UCSD-AML1 (cell line): ENCODE data around the gene CDKN1A.
"Not testable (repeated sequence)": the region's sequence is repeated elsewhere in the genome, so short reads cannot be mapped to it uniquely, and the experiment has no call there.

Experiments
- DNase-seq: peaks from one replicate; lab custom pipeline; 2025; ENCODE audit not compliant: unreplicated experiment; lab: John Stamatoyannopoulos, UW

Gene CDKN1A

DNA sequence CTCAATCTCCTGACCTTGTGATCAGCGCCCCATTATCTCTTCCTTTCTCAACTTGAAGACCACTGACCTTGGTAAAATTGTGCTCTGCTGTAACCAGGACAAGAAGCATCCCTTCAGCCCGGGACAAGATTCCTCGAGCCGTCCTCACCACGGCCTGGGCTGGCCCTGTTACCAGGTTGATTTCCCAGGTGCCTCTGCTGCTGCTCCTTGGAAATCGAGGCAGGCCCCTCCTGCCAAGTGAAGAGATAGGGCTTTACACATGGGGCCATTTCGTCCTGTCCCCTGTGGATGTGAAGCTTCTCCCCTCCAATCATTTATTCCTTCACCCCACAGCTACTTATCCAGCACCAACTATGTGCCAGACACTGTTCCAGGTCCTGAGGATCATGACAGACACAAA, 40.6 kb downstream of the CDKN1A start:
- no peak for DNase-seq

DNA sequence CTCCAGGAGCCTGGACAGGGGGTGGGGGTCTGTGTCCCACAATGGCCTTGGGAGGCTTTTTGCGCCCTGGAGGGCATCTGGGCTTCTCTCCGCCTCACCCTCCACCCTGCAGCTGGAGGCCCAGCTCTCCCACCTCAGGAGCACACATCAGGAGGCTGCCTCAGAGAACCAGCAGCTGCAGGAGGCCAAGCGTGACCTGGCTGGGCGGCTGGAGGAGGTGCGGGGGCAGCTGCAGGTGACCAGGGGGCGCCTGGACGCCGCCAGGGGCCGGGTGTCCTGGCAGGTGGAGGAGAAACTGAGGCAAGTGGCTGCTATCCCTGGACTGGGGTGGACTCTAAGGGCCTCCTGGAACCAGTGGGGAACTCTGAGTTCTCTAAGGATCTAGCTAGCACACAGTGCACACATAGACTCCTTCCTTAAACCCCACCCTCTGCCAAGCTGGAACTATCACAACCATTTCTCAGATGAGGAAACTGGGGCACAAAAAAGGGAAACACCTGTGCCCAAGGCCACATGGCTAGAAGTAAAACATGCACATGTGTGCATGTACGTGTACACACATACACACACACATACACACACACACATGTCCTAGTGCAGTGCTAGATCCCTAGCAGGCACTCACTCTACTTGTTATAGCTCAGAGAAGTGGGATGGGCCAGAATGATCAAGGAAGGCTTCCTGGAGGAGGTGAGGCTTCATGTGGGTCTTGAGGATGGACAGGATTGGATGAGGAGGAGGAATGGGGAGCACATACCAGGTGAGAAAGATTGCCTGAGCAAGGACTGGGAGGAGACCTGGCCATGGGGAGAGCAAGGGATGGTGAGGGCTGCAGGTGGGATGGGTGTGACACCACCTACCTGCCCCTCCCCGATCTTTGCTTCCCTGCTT, 42.0 kb downstream of the CDKN1A start:
- no peak for DNase-seq

DNA sequence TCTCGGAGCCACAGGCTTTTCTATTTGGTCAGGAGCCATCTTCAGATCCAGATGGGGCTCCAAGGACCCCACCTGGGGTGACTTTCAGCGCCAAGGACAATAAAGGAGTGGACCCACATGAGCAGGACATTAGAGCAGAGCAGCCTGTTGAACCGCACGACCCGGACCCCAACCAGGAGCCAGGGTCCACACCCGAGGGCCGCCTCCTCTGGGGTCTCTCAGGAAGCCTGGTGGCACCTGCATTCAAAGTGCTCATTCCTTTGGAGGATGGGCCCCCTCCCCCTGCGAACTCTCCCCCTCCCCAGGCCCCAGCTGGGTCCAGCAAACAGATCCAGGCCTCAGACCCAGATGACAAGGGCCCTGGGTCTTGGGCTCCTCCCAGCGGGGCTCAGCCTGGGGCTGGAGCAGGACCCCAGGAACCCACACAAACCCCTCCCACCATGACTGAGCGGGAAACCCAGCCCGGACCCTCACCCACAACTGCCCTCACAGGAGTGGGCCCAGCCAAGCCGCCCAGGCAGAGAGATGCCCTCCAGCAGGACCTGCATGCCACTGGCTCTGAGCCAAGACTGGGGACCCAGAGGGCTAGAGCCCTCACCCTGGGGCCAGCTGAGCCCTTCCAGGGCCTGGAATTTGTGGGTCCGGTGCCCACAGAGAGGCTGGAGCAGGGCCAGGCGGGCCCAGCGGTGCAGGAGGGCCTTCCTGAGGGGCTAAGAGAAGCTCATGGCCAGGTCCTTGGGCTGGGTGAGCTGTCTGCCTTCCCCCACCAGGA, 43.0 kb downstream of the CDKN1A start:
- no peak for DNase-seq

DNA sequence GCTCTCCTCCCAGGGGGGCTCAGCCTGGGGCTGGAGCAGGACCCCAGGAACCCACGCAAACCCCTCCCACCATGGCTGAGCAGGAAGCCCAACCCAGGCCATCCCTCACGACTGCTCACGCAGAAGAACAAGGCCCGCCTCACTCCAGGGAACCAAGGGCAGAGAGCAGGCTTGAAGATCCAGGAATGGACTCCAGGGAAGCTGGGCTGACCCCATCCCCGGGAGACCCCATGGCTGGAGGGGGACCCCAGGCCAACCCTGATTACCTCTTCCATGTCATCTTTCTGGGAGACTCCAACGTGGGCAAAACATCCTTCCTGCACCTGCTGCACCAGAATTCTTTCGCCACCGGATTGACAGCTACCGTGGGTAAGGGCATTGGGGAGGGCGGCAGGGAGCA, 43.9 kb downstream of the CDKN1A start:
- no peak for DNase-seq

DNA sequence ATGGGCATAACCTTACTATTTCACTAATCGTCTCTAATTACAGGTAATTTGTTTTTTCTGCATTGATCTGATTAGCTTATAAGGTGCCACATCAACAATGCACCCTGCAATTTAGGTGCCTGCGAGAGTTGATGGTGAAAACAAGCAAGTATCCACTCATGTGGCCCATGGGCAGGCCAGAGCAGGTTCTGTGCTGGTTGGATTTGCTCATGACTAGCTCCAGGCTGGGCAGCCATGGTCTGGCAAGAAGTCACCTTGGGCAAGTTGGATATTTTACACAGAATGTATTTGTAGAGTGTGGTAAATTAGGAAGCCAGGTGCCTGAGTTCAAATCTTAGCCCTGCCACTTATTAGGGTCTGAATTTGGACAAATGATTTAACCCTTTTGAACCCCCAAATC, 44.4 kb downstream of the CDKN1A start:
- no peak for DNase-seq

DNA sequence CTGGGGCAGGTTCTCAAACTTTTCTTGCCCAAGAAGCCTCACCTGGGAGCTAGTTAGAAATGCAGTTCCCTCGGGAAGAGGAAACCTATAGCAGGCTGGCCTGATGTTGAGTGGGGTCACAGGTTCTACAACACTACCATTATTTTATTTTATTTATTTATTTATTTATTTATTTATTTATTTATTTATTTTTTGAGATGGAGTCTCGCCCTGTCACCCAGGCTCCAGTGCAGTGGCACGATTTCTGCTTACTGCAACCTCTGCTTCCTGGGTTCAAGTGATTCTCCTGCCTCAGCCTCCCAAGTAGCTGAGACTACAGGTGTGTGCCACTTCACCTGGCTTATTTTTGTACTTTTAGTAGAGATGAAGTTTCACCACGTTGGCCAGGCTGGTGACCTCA, 45.5 kb downstream of the CDKN1A start:
- DNase-seq, result not testable (repeated sequence)

DNA sequence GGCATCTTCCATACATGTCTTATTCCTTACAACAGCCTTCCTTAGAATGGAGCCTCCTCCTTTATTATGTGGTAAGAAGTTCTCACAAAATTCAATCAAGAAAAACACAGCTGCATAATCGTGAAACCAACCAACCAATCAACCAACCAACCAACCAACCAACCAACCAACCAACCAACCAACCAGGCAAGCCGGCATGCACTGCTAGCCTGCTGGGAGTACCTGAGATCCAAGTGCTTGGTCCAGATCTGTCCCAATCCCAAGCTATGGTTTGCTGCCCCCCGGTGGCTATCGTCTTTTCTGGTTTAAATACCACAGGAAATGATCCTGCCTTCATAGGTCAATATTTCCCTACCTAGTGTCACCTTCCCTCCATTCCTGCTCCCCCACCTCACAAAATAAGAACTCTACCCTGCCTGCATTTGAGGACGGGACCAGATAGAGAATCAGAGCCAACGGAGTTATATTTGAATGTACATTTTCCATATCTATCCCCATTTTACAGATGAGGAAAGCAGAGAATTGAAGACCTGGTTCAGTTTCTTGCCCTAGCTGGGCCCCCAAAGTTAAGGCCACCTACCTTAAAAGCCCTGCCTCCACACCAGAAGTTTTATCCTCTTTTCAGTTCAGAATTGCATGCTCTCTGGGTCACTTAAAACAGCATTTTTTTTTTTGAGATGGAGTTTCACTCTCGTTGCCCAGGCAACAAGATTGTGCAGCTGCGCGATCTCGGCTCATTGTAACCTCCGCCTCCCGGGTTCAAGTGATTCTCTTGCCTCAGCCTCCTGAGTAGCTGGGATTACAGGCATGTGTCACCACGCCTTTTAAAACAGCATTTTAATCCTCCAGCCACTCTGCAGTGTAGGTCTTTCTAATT, 46.2 kb downstream of the CDKN1A start:
- peak; percentile 62 for DNase-seq

DNA sequence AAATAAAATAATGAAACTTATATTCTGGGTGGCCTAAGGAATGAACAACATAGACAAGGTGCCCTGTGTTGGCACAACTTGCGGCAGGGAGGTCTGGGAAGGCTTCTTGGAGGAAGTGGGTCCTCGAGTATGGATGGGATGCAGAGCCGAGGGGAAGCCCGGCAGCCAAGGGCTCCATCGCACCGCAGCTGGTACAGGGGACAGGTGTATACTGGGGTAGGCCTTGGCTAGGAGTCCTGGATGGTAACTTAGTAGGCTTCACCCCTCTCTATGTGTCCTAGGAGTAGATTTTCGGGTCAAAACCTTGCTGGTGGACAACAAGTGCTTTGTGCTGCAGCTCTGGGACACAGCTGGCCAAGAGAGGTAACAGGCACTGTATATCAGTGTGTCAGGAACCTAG, 47.1 kb downstream of the CDKN1A start:
- DNase-seq, result no peak

DNA sequence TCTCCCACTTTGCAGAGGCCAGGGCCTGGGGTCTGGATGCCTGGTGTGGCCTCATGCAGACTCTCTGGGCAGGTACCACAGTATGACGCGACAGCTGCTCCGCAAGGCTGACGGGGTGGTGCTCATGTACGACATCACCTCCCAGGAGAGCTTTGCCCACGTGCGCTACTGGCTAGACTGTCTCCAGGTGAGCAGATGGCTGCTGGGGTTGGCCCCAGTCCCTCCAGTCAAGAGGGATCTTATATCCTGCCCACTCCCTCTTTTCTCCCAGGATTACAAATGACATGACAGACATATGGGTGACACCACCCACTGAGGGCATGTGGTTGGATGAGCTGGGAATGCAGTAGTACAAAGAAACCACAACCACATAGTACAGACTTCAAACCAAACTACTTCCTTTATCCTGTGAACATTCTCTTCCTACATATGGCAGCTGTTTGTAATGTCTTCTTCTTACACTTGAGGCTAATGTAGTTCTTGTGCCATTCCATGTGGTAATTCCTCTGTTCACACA, 49.0 kb downstream of the CDKN1A start:
- DNase-seq, result no peak

DNA sequence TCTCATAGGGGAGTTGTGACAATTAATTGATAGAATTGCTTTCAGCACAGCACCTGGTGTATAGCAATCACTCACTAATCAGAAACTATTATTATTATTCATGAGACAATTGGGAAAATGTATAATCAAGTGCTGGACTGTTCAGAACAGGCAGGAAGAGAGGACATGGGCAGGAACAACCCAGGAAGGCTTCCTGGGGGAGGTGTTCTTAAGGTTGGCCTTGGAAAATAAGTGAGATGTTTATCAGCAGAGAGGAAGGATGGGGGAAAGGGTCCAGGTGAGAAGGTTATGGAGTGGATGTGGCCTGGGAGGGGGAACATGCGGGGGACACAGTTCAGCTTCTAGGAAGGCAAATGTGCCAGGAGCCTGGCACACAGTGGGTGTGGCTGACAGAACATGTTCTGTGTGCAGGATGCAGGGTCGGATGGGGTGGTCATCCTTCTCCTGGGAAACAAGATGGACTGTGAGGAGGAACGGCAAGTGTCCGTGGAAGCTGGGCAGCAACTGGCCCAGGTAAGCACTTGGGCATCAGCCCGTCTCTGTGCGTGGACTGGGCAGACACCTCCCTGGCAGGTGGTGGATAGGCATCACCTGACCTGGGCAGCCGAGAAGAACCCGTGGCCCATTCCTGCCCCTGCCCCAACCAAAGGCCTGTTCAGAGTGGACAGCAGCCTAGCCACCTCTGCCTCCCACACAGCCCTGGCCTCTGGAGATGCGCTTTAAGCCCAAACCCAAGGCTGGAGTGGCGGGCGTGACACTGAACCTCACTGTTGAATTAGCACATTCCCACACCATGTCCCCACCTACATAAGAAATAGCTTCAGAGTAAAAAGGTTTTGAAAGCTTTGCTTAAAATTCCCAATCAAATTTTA, 50.0 kb downstream of the CDKN1A start:
- DNase-seq, result no peak

DNA sequence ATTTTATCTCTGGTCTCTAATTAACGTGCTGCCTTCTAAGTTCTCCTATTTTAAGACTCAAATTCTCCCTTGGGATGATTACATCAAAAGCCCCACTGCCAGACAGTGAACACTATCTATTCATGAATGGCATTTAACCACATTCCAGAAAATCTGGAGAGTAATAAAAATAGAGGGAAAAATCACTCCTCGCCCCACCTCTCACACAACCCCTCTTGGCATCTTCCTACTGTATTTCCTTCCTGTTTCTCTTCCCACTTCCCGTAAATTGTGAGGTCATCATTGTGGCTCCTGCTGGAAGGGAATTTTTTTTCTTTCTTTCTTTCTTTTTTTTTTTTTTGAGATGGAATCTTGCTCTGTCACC, 50.6 kb downstream of the CDKN1A start:
- DNase-seq, result no peak

DNA sequence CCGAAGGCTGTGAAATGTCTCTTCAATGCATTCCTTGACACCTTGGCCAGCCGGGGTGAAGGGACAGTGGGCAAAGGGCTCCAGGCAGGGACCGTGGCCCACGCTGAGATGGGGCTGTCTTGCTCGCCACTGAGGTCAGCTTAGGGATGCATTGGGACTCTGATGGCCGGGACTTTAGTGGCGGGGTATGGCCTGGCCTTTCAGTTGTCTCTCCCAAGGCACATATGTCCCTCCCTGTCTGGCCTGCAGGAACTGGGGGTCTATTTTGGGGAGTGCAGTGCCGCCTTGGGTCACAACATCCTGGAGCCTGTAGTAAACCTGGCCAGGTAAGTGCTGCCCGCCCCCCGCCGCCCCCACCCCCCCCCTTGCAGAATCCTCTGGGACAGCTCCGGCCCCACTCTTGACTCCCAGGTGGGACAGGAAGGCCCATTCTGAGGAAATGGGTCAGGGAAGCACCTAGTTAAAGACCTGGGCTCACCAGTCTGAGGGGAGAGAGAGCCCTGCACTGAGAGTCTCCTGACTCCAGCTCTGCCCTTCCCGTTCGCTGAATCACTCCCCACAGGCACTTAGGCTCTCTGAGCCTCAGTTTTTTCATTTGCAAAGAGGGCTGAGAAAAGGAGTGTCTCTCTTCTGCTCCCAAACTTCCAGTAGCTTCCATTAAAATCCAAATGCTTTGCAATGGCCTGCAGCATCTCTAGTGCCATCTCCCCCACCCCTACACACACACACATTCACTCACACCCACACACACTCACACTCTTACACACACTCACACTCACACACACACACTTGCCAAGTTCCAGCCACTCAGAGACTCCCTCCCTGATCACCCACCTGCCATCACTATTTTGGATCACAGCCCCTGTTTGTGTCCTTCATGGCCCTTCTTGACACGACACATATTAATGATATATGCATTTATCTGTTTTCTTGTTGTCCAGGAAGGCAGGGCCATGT, 52.2 kb downstream of the CDKN1A start:
- no peak for DNase-seq

DNA sequence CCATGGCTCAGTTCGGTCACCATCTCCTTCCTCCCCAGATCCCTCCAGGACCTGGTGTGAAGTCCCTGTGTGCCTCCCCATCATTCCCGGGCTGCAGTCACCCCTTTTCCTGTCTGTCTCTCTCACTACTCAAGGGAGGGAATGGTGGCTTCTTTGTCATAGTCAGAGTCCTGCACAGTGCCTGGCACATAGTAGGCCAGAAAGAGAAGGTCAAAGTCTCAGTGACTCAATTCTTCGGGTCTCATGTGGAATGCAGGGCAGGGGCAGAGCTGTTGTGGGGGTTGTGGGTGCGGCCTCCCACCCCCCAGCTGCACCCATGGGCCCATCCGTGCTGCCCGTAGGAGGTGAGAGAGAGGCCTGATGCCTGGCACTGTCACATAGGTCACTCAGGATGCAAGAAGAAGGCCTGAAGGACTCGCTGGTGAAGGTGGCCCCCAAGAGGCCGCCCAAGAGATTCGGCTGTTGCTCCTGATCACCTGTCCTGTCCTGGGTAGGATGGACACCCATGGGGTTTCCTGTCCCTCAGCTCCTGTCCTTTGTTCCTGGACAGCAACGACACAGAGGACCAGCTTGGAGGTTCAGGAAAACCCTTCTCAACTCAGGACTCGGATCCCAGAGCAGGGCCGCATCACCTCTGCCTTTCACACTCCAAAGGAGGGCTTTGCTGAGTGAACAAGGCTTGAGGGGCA, 53.3 kb downstream of the CDKN1A start:
- no peak for DNase-seq

DNA sequence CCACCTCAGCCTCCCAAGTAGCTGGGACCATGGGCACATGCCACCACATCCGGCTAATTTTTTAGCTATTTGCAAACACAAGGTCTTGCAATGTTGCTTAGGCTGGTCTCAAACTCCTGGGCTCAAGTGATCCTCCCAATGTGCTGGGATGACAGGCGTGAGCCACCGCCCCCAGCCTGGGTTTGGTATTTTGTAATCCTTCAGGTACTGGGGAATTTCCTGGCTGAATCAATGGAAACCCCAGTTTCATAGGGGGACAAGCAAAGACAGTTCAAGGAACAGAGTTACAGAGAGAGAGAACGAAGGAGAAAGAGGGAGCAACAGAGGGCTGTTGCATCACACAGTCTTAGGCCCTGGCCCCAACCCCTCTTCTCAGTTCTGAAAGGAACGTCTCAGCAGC, 54.8 kb downstream of the CDKN1A start:
- DNase-seq, result no peak

DNA sequence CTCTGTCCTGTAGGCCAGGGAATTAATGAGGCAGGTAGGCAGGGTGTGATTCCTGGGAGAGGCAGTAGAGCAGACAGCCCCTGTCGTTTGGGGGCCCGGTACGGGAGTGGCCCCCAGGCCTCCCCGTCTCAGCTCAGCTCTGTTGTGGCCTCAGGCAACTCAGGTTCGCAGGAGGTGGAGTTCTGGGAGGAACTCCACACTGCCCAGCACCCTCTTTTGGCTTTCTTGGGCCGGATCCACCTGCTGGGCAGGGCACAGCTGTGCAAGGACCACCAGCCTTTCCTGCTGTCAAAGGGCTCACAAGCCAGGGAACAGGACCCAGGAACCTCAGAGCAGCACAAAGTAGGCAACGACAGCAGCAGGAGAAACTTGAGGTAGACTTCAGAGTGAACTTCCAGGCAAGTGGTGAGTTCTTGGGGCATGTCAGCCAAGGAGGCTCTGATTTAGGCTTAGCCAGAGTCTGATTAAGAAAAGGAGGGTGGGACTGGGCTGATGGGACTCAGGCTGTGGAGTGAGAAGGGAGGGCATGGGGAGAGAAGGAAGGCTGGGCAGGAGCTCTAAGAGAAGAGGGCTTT, 56.1 kb downstream of the CDKN1A start:
- no peak for DNase-seq

DNA sequence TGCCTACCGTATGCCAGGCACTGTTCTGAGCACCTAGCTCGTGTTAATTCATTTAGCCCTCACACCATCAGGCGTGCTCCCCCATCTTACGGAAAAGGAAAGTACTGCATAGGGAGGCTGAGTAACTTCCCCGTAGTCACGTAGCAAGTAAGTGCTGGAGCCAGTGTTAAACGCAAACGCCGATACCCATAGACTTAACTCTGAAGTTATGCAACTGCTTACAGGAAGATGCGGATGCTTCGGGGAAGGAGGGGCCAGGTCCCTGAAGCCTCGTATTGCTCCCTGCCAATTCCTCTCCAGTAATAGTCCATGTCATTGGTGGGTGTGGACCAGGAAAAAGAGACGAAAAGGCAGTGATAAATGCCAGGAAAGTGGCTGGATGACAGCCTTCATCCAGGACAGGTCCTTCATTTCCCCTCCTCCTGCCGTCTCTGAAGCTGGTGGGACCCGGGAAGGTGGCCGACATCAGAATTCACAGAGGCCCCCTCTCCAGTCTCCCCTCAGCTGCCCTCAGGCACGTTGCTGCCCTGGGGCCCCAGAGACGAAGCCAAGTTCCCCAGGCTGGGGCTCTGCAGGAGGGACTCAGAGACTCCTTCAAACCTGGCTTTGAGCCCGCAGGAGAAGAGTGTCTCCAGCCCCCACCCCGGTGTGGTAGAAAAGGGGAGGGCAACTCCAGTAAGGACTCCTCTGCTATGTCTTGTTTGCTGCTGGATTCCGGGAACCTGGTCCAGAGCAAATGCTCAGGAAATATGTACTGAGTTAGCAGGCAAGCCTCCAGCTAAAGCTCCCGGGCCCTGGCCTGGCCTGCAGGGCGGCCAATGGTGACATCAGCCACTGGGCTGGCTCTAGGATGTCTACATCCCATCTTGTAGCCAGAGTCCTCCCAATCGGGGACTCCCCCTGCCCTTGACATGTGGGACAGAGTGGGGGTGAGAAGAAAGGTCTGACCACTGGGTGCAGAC, 56.9 kb downstream of the CDKN1A start:
- no peak for DNase-seq
